HG03521 (cell line): ENCODE data around the gene AFAP1.
A peak's percentile ranks its signal among the peaks of the same experiment; 100 is the strongest.

Source experiments
- ATAC-seq: cut with Tn5 transposase; IDR thresholded peaks from one replicate; pipeline ENCODE4 v1.9.1; 2021; ENCODE audit warnings: mild to moderate bottlenecking, moderate library complexity; ENCODE audit not compliant: unreplicated experiment

The AFAP1 gene

GRCh38 chr4:7970361-7970946, 30.8 kb upstream of the AFAP1 start:
- ATAC-seq: no peak

DNA sequence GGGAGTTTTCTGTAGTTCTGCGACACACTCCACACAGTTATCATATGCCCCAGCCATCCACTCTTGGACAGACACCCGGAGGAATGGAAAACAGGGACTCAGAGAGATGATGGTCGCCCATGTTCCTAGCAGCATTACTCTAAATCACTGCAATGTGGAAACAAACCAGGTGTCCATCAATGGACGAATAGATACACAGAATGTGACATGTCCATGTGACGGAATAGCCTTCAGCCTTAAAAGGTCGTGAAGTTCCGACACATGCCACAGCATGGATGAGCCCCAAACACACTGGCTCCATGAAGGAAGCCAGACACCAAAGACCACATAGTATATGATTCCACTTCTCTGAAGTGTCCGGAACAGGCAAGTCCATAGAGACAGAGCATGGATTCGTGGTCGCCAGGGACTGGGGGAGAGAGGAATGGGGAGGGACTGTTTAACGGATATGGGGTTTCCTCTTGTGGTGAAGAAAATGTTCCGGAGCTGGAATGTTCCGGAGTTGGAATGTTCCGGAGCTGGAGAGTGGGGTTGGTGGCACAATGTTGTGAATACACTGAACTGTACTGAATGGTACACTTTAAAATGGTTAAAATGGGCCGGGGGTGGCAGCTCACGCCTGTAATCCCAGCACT, 28.7 kb upstream of the AFAP1 start:
- ATAC-seq: no peak

GRCh38 chr4:7967501-7968261, 28.0 kb upstream of the AFAP1 start:
- no peak for ATAC-seq

- no peak for ATAC-seq
Measured at GRCh38 chr4:7967063-7967440, 27.4 kb upstream of the AFAP1 start.

DNA sequence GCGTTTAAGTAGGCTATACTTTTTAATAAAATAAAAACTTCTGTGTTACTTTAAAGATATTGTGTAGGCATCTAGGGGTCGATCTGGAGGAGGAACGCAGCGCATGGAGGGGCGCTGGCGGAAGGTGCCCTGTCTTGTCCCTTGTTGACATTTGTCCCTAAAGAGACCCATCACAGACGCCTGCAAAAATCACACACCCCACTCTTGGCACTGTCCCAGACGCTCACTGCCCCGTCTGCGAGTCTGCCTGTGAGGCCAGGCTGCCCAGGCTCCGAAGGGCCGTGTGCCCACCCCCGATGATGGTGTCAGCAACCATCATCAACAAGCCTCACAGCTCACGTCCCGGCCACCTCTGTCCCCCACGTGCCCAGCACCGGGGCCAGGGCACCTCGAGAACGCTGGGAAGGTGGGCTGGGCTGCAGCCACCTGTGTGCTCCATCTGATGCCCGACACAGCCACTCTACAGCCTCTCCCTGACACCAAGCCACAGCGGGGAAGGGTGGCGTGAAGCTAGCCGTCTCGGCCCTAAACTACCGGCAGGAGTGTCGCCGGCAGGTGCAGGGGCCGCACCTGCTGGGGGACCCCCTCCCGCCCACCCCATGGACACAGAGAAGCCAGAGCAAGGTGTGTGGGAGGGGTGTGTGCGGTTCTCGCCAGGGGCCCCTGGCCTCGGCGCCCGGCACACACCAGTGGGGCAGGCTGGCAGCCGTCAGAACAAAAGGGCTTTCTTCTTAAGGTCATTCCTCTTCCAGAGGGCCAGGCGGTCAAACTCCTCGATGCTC, 26.8 kb upstream of the AFAP1 start:
- no peak for ATAC-seq

DNA sequence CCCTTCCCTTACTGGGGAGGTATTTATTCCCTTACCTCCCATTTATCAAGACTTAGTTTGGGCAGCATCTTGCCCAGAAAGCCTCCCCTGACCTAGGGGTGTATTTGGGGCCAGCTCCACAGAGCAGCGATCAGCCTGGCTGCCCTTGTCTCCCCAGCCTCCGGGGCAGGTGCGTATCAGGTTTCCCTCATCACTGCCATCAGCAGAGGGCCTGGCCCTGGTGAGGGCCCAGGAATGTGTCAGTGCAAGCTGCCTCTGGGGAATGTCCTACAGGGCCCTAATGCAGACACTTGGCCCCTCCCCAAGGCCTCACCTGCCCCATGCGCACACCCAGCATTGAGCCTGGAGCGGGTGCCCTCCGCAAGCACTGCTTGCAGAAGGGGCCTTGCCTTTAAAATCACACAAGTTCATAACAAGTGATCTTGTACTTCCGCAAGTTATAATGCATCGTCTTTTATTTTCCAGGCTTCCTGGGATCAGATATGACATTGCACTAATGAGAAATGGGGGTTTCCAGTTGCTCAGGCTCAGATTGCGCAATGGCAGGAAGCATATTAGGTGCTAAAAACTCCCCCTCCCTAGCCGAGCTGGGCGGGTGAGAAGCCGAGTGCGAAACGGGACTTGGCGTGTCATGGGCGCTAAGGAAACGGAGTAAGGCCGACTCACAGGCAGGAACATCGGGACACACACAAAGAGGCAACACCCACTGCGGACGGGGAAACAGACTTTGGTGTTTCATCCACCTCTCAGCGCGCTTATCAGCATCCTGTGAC, 25.4 kb upstream of the AFAP1 start:
- ATAC-seq: no peak

- ATAC-seq: no peak
Measured at GRCh38 chr4:7964459-7964858, 24.8 kb upstream of the AFAP1 start.

- ATAC-seq: no peak
Measured at GRCh38 chr4:7963691-7964090, 24.0 kb upstream of the AFAP1 start.

GRCh38 chr4:7962609-7963508, 23.2 kb upstream of the AFAP1 start:
- ATAC-seq: no peak

DNA sequence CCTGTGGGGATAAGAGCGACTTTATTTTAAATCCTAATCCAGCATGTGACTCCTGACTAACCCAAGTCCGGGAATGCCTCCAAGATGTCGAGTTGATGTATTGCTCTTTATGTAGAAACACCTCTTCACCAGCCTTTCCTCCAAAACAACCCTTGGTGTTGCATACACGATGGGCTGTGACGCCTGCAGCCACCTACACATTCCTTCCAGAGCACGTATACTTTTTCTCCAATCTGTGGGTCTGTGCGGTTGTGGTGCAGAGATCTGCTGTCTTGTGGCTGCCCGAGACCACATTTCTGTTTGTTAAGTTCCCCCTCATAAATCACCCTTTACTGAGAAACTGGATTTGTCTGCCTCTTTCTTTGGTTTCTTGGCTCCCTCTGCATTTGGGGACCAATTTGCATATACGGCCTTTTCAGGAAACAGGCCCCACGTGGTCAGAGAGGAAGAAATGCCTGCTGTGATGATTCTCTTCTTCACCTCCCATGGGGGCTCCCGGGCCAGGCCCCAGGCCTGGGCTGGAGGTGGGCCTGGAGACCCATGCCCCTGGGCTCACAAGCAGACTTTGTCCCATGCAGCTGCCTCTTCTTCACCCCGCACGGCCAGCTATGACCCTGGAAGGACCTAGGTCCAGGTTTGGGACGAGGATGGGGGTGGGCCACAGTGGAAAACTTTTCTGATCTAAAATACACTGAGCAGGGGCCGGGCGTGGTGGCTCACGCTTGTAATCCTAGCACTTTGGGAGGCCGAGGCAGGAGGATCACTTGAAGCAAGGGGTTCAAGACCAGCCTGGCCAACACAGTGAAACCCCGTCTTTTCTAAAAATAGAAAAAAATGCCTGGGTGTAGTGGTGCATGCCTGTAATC, 21.4 kb upstream of the AFAP1 start:
- peak; percentile 55 for ATAC-seq

- ATAC-seq: no peak
Measured at GRCh38 chr4:7960017-7960789, 20.5 kb upstream of the AFAP1 start.

DNA sequence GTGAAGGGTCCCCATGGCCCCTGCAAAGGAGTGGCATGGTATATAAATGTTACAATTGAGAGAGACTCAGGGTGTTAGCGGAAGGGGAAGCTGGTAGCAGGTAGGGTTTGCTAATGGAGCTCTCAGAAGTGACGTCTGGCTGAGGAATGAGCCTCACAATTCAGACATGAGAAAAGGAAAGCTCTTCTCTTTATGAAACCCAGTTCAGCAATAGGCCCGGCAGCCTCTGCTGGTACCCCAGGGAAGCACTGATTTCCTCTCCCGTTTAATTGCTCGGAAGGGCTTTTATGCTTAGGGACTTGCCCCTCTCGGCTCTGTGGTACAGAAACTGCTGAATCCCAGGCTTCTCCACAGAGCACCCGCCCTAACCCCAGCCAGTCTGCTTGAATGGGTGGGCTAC, 19.4 kb upstream of the AFAP1 start:
- no peak for ATAC-seq

DNA sequence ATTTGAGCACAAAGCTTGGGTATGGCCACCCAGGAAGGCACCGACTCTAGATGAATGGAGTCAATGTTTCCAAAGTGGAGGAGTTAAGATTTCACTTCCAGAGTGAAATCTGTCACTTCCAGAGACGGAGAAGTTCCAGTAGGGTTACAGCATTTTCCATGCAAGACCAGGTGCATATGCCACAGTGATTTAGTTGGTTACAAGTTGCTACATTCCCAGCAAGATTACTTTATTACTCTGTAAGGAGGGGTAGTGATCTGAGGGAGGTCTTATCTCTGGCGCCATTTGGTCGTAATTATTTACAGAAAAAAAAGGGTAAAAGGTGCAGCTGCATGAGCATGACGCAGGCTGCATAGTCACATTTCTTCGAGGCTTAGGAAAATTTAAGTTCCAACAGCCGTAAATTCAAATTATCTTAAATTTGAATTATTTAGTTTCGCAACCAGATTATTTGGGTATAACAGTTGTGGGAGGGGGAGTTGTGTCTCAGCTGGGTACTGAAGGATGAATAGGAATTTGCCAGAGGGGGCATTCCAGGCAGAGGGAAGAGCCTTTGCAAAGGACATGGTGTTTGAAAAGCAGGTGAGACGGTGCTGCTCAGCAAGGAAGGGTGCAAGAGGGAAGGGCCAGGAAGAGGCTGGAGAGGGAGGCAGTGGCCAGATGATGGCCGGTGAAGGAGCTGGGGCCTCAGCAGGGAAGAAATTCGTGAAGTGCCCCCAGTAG, 17.4 kb upstream of the AFAP1 start:
- ATAC-seq: no peak

DNA sequence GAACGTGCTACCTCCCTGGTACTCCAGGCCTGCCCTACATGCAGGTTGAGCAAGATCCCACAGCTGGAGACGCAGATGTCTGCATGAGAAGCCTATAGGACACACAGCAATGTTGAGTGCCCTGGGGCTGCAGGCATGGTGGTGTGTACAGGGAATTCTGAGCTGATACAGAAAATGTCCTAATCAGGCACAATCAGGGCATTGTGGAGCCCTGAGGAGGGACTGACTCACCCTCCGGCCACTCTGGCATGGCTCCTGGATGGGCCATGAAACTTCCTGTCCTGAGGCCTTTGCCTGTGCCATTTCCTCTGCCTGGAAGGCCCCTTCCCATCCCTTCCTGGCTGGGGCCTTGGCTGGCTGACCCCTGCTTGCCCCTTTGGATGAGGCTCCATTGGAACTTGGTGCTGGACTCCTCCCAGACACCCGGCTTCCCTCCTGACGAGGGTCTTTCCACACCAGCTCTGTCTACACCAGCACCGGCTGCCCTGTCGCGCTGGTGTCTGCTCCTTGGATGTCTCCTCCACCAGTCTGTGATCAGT, 16.7 kb upstream of the AFAP1 start:
- ATAC-seq: no peak

GRCh38 chr4:7955393-7955792, 15.7 kb upstream of the AFAP1 start:
- no peak for ATAC-seq

- ATAC-seq: no peak
Measured at GRCh38 chr4:7952615-7953014, 13.0 kb upstream of the AFAP1 start.
